Ascending aorta (tissue), 2 donors: ENCODE results near the gene DNMT3A. TPM values are rescaled to one million over a fixed set of nuclear protein-coding genes. Genes with fewer than 3 reads are reported as not detected.

Experiments
- DNase-seq, 2 donors: peaks; one replicate each; pipeline ENCODE4 v3.0.0-alpha.2; 2019; ENCODE audit warnings: low spot score in 2 of 2
- H3K27ac ChIP-seq, 2 donors: fragments of 200-600 bp; sonication (generic); one replicate each; pipeline ENCODE4 v1.5.1; 2016 to 2017; ENCODE audit warnings: mild to moderate bottlenecking in 1 of 2
- H3K27me3 ChIP-seq: fragments of 200-600 bp; sonication (generic); one replicate; pipeline ENCODE4 v1.5.1; 2017
- H3K36me3 ChIP-seq, 2 donors: fragments of 200-600 bp; sonication (generic); one replicate each; pipeline ENCODE4 v1.5.1; 2016
- H3K4me1 ChIP-seq, 2 donors: fragments of 200-600 bp; sonication (generic); one replicate each; pipeline ENCODE4 v1.5.1; 2016 to 2017; ENCODE audit warnings: mild to moderate bottlenecking in 1 of 2
- H3K4me3 ChIP-seq, 2 donors: fragments of 200-600 bp; sonication (generic); one replicate each; pipeline ENCODE4 v1.5.1; 2016 to 2017; ENCODE audit warnings: mild to moderate bottlenecking in 1 of 2
- H3K9me3 ChIP-seq, 2 donors: fragments of 200-600 bp; sonication (generic); one replicate each; pipeline ENCODE4 v1.5.1; 2016
- intact Hi-C: fragments of 100-400 bp; cut with DNase I; formaldehyde crosslinking; loops from one replicate; pipeline ENCODE4 v1.15.1; 2023
- total RNA-seq: library from RNA; depleted of rRNA; stranded (reverse); fragments of >200 nt; gene quantifications from one replicate; pipeline ENCODE4 v1.1.0, GENCODE V29; 2016
- TF ChIP-seq, protein P1 (sequence below), 3 experiments: fragments of 200-600 bp in 2 of 3; fragments of 450-650 bp in 1 of 3; sonication (generic) in 2 of 3; IDR thresholded peaks; one replicate each; pipeline ENCODE4 v1.5.1; 2016 to 2019; ENCODE audit warnings: antibody characterized with exemption in 3 of 3, mild to moderate bottlenecking in 1 of 3, moderate library complexity in 1 of 3

DNMT3A gene
- total RNA-seq, 1 donor from 2014 or later, result 33.6 TPM

DNA sequence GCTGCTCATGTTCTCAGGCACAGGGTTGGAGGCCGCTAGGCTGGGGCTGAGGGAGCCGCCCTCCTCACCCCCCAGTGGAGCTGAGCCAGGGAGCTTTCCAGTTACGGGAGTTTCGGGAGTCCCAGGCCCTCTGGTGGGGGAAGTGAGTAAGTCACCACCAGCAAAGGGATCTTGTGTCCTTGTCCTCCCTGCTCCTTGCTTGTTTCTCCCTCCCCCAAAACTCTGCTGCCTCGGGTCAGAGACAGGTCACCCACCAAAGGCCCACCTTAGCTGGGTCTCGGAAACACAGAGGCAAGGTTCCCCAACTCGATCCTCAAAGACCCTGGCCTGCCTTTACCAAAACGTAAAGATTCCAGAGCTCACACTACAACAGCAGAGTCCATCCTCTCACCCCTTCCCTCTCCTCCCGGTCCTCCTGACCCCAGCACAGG is 112.9 kb downstream of the DNMT3A start:
- peak overlapping the region; percentile 22 to 68 for H3K27ac ChIP-seq

DNA sequence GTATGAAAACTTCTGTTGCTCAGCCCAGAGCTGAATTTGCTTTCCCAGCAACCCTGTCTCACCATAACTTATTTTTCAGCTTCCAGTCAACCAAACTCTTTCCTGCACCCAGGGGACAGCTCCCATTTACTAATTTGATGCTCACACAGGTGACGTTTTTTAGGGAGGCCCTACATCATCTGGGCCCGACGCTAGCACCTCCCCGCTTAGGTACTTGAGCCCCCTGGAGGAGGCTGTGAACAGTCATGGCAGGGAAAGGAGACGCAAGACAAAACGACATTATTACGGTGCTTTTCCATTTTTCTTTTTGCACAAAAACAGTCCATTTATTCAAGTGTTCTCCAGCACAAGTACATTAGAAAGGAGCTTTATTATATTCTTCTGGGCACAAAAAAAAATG is 114.1 kb downstream of the DNMT3A start:
- peaks cover 8 to 9% of the 10 kb centered on the region in 2 donors for H3K4me1 ChIP-seq
- H3K27me3 ChIP-seq, result no peaks in the 10 kb centered on the region
- intact Hi-C loops, result no loop called here

More for the DNA sequence above, 112.9 kb downstream of the DNMT3A start:
- DNase-seq, result peak in 1 of 2 donors; percentile 74
- no peak overlapping the region for H3K4me3 ChIP-seq
- TF ChIP-seq, protein P1, sequence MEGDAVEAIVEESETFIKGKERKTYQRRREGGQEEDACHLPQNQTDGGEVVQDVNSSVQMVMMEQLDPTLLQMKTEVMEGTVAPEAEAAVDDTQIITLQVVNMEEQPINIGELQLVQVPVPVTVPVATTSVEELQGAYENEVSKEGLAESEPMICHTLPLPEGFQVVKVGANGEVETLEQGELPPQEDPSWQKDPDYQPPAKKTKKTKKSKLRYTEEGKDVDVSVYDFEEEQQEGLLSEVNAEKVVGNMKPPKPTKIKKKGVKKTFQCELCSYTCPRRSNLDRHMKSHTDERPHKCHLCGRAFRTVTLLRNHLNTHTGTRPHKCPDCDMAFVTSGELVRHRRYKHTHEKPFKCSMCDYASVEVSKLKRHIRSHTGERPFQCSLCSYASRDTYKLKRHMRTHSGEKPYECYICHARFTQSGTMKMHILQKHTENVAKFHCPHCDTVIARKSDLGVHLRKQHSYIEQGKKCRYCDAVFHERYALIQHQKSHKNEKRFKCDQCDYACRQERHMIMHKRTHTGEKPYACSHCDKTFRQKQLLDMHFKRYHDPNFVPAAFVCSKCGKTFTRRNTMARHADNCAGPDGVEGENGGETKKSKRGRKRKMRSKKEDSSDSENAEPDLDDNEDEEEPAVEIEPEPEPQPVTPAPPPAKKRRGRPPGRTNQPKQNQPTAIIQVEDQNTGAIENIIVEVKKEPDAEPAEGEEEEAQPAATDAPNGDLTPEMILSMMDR (IDR thresholded peaks at IDR 0.05), result peak; percentile 32 to 64 (median 58)
- H3K9me3 ChIP-seq, result no peaks in the 10 kb centered on the region
- H3K36me3 ChIP-seq, result peaks cover 11% of the 10 kb centered on the region in 2 donors
- peaks cover 8 to 9% of the 10 kb centered on the region in 2 donors for H3K4me1 ChIP-seq
- H3K27me3 ChIP-seq, result no peaks in the 10 kb centered on the region
- intact Hi-C loops, result no loop called here

DNA sequence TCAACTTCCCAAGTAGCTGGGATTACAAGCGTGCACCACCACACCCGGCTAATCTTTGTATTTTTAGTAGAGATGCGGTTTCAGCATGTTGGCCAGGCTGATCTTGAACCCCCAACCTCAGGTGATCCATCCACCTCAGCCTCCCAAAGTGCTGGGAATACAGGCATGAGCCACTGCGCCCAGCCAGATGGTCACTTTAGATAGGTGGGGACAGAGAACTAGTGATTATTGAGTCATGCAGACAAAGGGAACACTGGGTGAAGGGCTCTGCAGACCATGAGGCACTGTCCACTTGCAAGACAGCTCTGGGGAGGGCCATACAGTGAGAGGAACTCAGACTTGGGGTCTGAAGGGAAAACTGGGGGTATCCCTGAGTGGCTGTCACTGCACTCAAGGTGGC is 114.9 kb downstream of the DNMT3A start:
- intact Hi-C loops, result no loop called here

More for the DNA sequence above, 114.1 kb downstream of the DNMT3A start:
- Histone ChIP-seq H3K27ac (no peak overlapping the region), H3K4me3 (no peak overlapping the region), H3K9me3 (no peaks in the 10 kb centered on the region), H3K36me3 (peaks cover under 1 to 2% of the 10 kb centered on the region in 2 donors)
- DNase-seq, result no peak
- TF ChIP-seq, protein P1 (IDR thresholded peaks at IDR 0.05), result no peak

DNA sequence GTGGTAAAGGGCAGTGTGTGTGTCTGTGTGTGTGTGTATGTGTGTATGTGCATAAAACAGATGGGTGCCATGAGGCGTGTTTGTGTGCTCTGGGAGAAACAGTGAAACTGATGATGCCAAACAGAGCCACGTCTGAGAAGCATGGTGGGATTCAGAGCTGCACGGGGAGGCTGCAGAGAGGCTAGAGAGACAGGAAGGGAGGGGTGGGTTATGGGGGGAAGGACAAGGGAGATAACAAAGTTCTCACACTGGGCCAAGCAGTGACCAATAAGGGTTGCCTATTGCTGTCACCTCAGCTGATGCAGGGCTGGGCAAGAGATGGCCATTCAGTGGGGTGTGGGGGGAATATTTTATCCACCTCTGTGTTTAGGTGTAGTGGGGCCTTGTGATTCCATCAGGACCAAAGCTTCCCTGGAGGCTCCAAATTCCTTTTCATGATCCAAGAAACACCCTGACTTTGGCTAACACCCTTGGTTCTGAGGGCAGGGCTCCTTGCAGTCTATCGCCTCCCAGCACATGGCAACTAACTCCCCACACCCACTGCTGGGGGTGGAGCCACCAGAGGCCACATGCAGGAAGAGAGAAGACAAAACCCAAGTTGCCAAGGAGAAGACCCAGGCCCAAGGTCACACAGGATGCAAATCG is 119.1 kb downstream of the DNMT3A start:
- intact Hi-C loops, result no loop called here
- no peak overlapping the region for H3K4me3 ChIP-seq
- H3K36me3 ChIP-seq, result no peaks in the 10 kb centered on the region
- TF ChIP-seq, protein P1 (IDR thresholded peaks at IDR 0.05), result no peak
- H3K4me1 ChIP-seq, result no peaks in the 10 kb centered on the region
- H3K27ac ChIP-seq, result no peak overlapping the region
- no peaks in the 10 kb centered on the region for H3K9me3 ChIP-seq
- H3K27me3 ChIP-seq, result no peaks in the 10 kb centered on the region
- no peak for DNase-seq

More for the DNA sequence above, 114.9 kb downstream of the DNMT3A start:
- TF ChIP-seq, protein P1 (IDR thresholded peaks at IDR 0.05), result no peak
- H3K4me1 ChIP-seq, result peaks cover 8 to 9% of the 10 kb centered on the region in 2 donors
- H3K9me3 ChIP-seq, result no peaks in the 10 kb centered on the region
- no peak overlapping the region for H3K4me3 ChIP-seq
- no peak for DNase-seq
- no peaks in the 10 kb centered on the region for H3K27me3 ChIP-seq
- no peak overlapping the region for H3K27ac ChIP-seq
- H3K36me3 ChIP-seq, result no peaks in the 10 kb centered on the region

DNA sequence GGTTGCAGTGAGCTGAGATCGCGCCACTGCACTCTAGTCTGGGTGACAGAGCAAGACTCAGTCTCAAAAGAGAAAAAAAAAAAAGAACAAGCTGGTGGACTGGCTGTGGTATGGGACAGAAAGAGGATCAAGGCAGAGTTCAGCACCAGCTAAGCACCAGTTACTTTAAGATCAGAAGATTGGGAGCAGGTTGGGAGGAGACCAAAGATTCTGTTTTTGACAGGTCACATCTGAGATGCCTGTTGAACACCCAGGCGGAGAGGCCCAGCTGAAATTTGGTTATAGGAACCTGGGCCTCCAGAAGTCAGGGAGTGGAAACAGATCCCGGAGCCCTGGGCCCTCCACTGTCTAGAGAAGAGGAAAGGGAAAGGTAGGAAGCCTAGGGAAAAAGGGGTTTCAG is 120.1 kb downstream of the DNMT3A start:
- H3K9me3 ChIP-seq, result no peaks in the 10 kb centered on the region
- no peaks in the 10 kb centered on the region for H3K27me3 ChIP-seq
- H3K36me3 ChIP-seq, result no peaks in the 10 kb centered on the region
- no peak for DNase-seq
- TF ChIP-seq, protein P1 (IDR thresholded peaks at IDR 0.05), result no peak
- no peak overlapping the region for H3K4me3 ChIP-seq
- H3K4me1 ChIP-seq, result peaks cover 0 to 2% of the 10 kb centered on the region in 2 donors
- H3K27ac ChIP-seq, result no peak overlapping the region
- intact Hi-C loops, result no loop called here
